CD4-positive, alpha-beta memory T cell (primary cell): ENCODE measurements around the gene POLR1G. TPM values are rescaled to one million over a fixed set of nuclear protein-coding genes. Genes with fewer than 3 reads are reported as not detected.

ENCODE experiments used
- CTCF ChIA-PET: fragments of 350-600 bp; sonication (Branson Sonifier 250); formaldehyde crosslinking; loops from one replicate; lab custom pipeline; 2021; ENCODE audit warnings: inconsistent platforms; ENCODE audit not compliant: partially characterized antibody; lab: Charles Lee
- POLR2A ChIA-PET: fragments of 350-600 bp; sonication (Branson Sonifier 250); formaldehyde crosslinking; loops from one replicate; lab custom pipeline; 2021; ENCODE audit not compliant: partially characterized antibody; lab: Charles Lee
- DNase-seq, 5 donors: peaks; one replicate each; pipeline versions ENCODE4 v3.0.0 to v3.0.0-alpha.2; 2020 to 2022; ENCODE audit warnings: mixed read lengths in 1 of 5
- H3K27ac ChIP-seq: one replicate; pipeline ENCODE4 v1.7.0; 2013; ENCODE audit warnings: low read depth, low read length
- H3K27me3 ChIP-seq: 2 replicates; pipeline ENCODE4 v1.7.0; 2013; ENCODE audit warnings: mild to moderate bottlenecking, low read length, moderate library complexity; ENCODE audit not compliant: insufficient read depth
- H3K36me3 ChIP-seq: 2 replicates; pipeline ENCODE4 v1.7.0; 2013; ENCODE audit warnings: mild to moderate bottlenecking, low read length, moderate library complexity; ENCODE audit not compliant: insufficient read depth
- H3K4me1 ChIP-seq: 2 replicates; pipeline ENCODE4 v1.7.0; 2013; ENCODE audit warnings: mild to moderate bottlenecking, low read length, moderate library complexity; ENCODE audit not compliant: insufficient read depth
- H3K4me3 ChIP-seq, 2 donors: one replicate each; pipeline ENCODE4 v1.7.0; 2013; ENCODE audit warnings: low read length in 2 of 2, mild to moderate bottlenecking in 1 of 2
- H3K9me3 ChIP-seq, 2 donors: one replicate each; pipeline ENCODE4 v1.7.0; 2013; ENCODE audit warnings: low read length in 2 of 2, control low read depth in 1 of 2; ENCODE audit not compliant: control insufficient read depth in 1 of 2
- H3K27ac Mint-ChIP-seq, 7 donors: one replicate each; pipeline ENCODE4 v1.8.0; 2020 to 2021; ENCODE audit warnings: mixed read lengths in 7 of 7, mild to moderate bottlenecking in 6 of 7, inconsistent platforms in 3 of 7, moderate library complexity in 3 of 7
- H3K27me3 Mint-ChIP-seq, 2 donors: one replicate each; pipeline ENCODE4 v1.8.0; 2020 to 2021; ENCODE audit warnings: mixed read lengths in 2 of 2
- H3K36me3 Mint-ChIP-seq, 2 donors: one replicate each; pipeline ENCODE4 v1.8.0; 2020 to 2021; ENCODE audit warnings: mixed read lengths in 2 of 2, inconsistent platforms in 1 of 2, mild to moderate bottlenecking in 1 of 2
- H3K4me1 Mint-ChIP-seq, 4 donors: one replicate each; pipeline ENCODE4 v1.8.0; 2020 to 2021; ENCODE audit warnings: mixed read lengths in 4 of 4, mild to moderate bottlenecking in 1 of 4
- H3K4me3 Mint-ChIP-seq, 8 donors: one replicate each; pipeline ENCODE4 v1.8.0; 2020 to 2021; ENCODE audit warnings: mixed read lengths in 8 of 8, mild to moderate bottlenecking in 7 of 8, moderate library complexity in 6 of 8, inconsistent platforms in 3 of 8
- H3K9me3 Mint-ChIP-seq, 8 donors: one replicate each; pipeline ENCODE4 v1.8.0; 2020 to 2021; ENCODE audit warnings: mixed read lengths in 8 of 8, mild to moderate bottlenecking in 5 of 8, inconsistent platforms in 3 of 8, moderate library complexity in 1 of 8
- intact Hi-C: fragments of 100-400 bp; cut with micrococcal nuclease; formaldehyde crosslinking; loops from one replicate; pipeline ENCODE4 v1.15.1; 2023
- polyA plus RNA-seq, 2 donors: library from polyadenylated mRNA; unstranded; fragments of 300-500 nt; fragmentation: Illumina TruSeq; gene quantifications; one replicate each; pipeline ENCODE4 v1.2.3, GENCODE V29; 2021
- total RNA-seq, 2 experiments: library from RNA; stranded (reverse); gene quantifications; one replicate each; pipeline ENCODE4 v1.2.3, GENCODE V29; 2021

POLR1G gene
- total and polyA plus RNA-seq, 4 experiments from 2014 or later = 1.2 to 8.4 (median 2.5) TPM

DNA sequence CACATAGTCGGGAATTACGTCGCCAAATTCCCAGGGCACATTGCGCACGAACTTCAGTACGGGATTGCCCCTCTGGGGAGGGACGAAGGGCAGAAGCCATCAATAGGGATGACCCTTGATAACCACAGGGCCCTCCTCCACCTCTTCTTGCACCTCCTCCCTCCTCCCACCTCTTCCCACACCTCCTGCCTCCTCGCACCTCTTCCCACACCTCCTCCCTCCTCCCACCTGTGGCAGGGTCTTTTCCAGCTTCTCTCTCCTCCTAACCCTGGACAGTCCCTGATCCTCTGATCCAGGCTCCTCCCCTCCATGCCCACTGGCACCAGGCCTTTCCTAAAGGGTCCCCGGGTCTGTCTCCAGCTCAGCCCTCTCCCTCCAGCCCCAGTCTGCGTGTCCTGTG, 13.9 kb downstream of the POLR1G start:
- Mint-ChIP-seq H3K4me3 (no peak overlapping the region), H3K9me3 (no peaks in the 10 kb centered on the region), H3K4me1 (peaks cover 25 to 40% (median 33%) of the 10 kb centered on the region in 4 donors), H3K27ac (peak overlapping the region in 2 of 7 donors; percentile 27 to 60), H3K27me3 (no peaks in the 10 kb centered on the region), H3K36me3 (peaks cover 4 to 33% of the 10 kb centered on the region in 2 donors)
- Histone ChIP-seq H3K4me1 (peaks cover 26% of the 10 kb centered on the region), H3K27ac (no peak overlapping the region), H3K4me3 (no peak overlapping the region), H3K36me3 (peaks cover 3% of the 10 kb centered on the region), H3K27me3 (no peaks in the 10 kb centered on the region), H3K9me3 (no peaks in the 10 kb centered on the region)
- intact Hi-C loops = loop anchor here (5.0 to 10.0 kb wide), 2 partner anchors 162 to 274 kb away; partner anchors contain the start of genes OPA3, QPCTL and SNRPD2
- ChIA-PET CTCF (interaction anchor here (1.2 kb wide), 1 partner anchor 58 kb away, joined by 4 read pairs; no protein-coding TSS in a partner anchor), POLR2A (interaction anchor here (0.7 to 1.1 kb wide), 2 partner anchors 19 to 76 kb away, joined by 3 to 4 read pairs; no protein-coding TSS in a partner anchor)
- no peak for DNase-seq

DNA sequence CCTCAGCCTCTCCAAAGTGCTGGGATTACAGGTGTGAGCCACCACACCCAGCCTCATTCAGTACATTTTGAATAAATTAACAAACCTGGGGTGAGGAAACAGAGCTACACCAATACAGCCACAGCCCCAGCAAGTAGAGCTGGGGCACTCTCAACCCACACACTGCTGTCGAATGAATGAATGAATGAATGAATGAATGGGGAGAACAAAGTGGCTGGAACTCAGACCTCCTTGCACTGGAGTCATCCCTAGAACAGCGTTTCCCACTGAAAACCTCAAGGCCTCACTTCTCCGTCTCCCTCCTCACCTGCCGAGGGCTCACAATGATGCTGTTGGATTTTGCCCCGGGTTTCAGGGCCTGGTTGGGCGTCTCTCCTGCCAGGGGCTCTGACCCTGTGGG, 14.4 kb downstream of the POLR1G start:
- ChIA-PET CTCF (interaction anchor here (1.2 kb wide), 1 partner anchor 58 kb away, joined by 4 read pairs; no protein-coding TSS in a partner anchor), POLR2A (interaction anchor here (1.1 kb wide), 1 partner anchor 19 kb away, joined by 4 read pairs; no protein-coding TSS in a partner anchor)
- Histone ChIP-seq H3K4me1 (peaks cover 26% of the 10 kb centered on the region), H3K27me3 (no peaks in the 10 kb centered on the region), H3K4me3 (no peak overlapping the region), H3K27ac (no peak overlapping the region), H3K9me3 (no peaks in the 10 kb centered on the region), H3K36me3 (peaks cover 3% of the 10 kb centered on the region)
- intact Hi-C loops = loop anchor here (5.0 to 10.0 kb wide), 2 partner anchors 161 to 274 kb away; partner anchors contain the start of genes OPA3, QPCTL and SNRPD2
- peaks cover 25 to 43% (median 33%) of the 10 kb centered on the region in 4 donors for H3K4me1 Mint-ChIP-seq
- H3K36me3 Mint-ChIP-seq = peaks cover 4 to 31% of the 10 kb centered on the region in 2 donors
- no peaks in the 10 kb centered on the region for H3K27me3 Mint-ChIP-seq
- peak overlapping the region in 2 of 8 donors; percentile 10 to 17 for H3K4me3 Mint-ChIP-seq
- H3K27ac Mint-ChIP-seq = peak overlapping the region in 1 of 7 donors; percentile 60
- no peaks in the 10 kb centered on the region for H3K9me3 Mint-ChIP-seq
- no peak for DNase-seq

- Histone ChIP-seq H3K9me3 (no peaks in the 10 kb centered on the region), H3K36me3 (peaks cover 2% of the 10 kb centered on the region), H3K4me3 (no peak overlapping the region), H3K27ac (no peak overlapping the region), H3K4me1 (peaks cover 26% of the 10 kb centered on the region), H3K27me3 (no peaks in the 10 kb centered on the region)
- ChIA-PET POLR2A (no interaction called here), CTCF (interaction anchor here (1.0 kb wide), 1 partner anchor 64 kb away, joined by 4 read pairs; no protein-coding TSS in a partner anchor)
- intact Hi-C loops = loop anchor here (5.0 to 10.0 kb wide), 2 partner anchors 160 to 273 kb away; partner anchors contain the start of genes OPA3, QPCTL and SNRPD2
- peak overlapping the region in 5 of 7 donors; percentile 25 to 85 (median 55) for H3K27ac Mint-ChIP-seq
- peaks cover 25 to 45% (median 33%) of the 10 kb centered on the region in 4 donors for H3K4me1 Mint-ChIP-seq
- no peaks in the 10 kb centered on the region for H3K9me3 Mint-ChIP-seq
- peaks cover 4 to 31% of the 10 kb centered on the region in 2 donors for H3K36me3 Mint-ChIP-seq
- no peak for DNase-seq
- H3K4me3 Mint-ChIP-seq = peak overlapping the region in 6 of 8 donors; percentile 29 to 55 (median 43)
- H3K27me3 Mint-ChIP-seq = no peaks in the 10 kb centered on the region
Observed at GRCh38 chr19:45421947-45422498, 15.6 kb downstream of the POLR1G start.

DNA sequence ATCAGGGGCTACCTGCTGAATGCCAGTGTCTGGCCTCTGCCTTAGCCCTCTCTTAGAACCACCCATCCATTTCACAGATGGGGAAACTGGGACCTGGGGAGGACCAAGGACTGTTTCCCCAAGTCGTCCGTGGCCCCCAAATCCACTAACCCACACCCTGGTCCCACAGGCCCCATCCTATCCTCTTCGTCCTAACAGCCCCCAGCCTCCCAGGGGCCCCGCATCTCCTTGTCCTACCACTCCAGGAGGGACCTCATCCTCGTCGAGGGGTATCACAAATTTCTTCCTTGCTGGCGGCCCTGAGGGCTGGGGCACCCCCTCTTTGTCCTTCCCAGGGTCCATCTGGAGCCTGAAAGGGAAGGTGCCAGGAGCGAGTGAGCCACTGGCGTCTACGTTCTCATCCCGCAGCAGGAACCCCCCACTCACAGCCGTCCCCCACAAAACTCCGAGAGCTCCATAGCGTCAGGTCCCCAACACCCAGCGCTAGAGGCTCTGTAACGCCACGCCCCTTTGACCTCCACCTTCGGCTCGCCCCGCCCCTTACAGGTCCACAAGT, 16.7 kb downstream of the POLR1G start:
- H3K36me3 Mint-ChIP-seq = peaks cover 4 to 23% of the 10 kb centered on the region in 2 donors

DNA sequence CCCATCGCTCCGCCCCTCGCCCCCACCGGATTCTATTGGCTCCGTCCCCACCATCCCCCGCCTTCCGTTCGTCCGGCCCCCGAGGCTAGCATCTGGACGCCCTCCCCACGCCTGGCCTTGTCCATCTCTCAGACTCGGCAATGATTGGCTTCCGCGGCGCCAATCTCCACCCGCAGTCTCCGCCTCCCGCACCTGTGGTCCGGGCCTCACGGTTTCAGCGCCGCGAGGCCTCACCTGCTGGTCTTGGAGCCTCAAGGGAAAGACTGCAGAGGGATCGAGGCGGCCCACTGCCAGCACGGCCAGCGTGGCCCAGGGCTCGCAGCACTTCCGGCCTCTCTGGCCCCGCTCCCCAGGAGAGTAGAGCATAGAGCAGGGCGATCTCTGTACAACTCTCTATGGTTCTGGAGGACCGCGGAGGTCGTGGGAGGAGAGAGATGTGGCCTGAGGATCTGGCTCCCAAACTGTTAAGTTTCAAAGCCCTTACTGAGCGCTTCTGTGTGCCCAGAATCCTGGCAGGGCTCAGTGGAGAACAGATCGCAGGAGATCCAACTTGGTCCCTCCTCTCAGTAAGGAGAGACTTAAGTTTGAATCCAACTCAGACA, 17.2 kb downstream of the POLR1G start, which contains the start of gene ERCC1:
ERCC1 (minus strand) TSS at position 329 of the 602 bp plus-strand sequence. CDS start 543 bp downstream, outside the sequence.
- H3K4me1 ChIP-seq = peaks cover 36% of the 10 kb centered on the region
- Mint-ChIP-seq H3K4me1 (peaks cover 28 to 58% (median 41%) of the 10 kb centered on the region in 4 donors), H3K27ac (peak within 1 kb of the TSS; percentile 89 to 97 (median 94))

More for the DNA sequence above, 16.7 kb downstream of the POLR1G start:
- intact Hi-C loops = loop anchor here (1.0 to 10.0 kb wide), 4 partner anchors 18 to 272 kb away; partner anchors contain the start of genes OPA3, PPP1R13L, QPCTL and SNRPD2
- Mint-ChIP-seq H3K9me3 (no peaks in the 10 kb centered on the region), H3K27ac (peak overlapping the region; percentile 89 to 97 (median 94)), H3K4me3 (peak overlapping the region; percentile 91 to 97 (median 94)), H3K27me3 (peaks cover 0 to 2% of the 10 kb centered on the region in 2 donors), H3K4me1 (peaks cover 28 to 54% (median 39%) of the 10 kb centered on the region in 4 donors)
- Histone ChIP-seq H3K27me3 (no peaks in the 10 kb centered on the region), H3K4me1 (peaks cover 30% of the 10 kb centered on the region), H3K9me3 (no peaks in the 10 kb centered on the region), H3K4me3 (peak overlapping the region; percentile 54 to 74), H3K36me3 (no peaks in the 10 kb centered on the region), H3K27ac (peak overlapping the region; percentile 68)
- POLR2A ChIA-PET = interaction anchor here (0.7 to 2.2 kb wide), 3 partner anchors 16 to 46 kb away, joined by 3 to 7 read pairs (median 3); no protein-coding TSS in a partner anchor
- peak in 1 of 5 donors; percentile 72 for DNase-seq
- CTCF ChIA-PET = interaction anchor here (6.0 kb wide), 1 partner anchor 56 kb away, joined by 66 read pairs; no protein-coding TSS in a partner anchor

More for the DNA sequence above, 17.2 kb downstream of the POLR1G start, which contains the start of gene ERCC1:
- Mint-ChIP-seq H3K9me3 (peaks cover 0 to 2% (median 0%) of the 10 kb centered on the region in 8 donors), H3K27me3 (peaks cover 0 to 2% of the 10 kb centered on the region in 2 donors), H3K4me3 (peak within 1 kb of the TSS; percentile 91 to 97 (median 94)), H3K36me3 (peaks cover 4 to 21% of the 10 kb centered on the region in 2 donors)
- Histone ChIP-seq H3K9me3 (no peaks in the 10 kb centered on the region), H3K27me3 (no peaks in the 10 kb centered on the region), H3K4me3 (peak within 1 kb of the TSS; percentile 54 to 74), H3K36me3 (no peaks in the 10 kb centered on the region), H3K27ac (peak within 1 kb of the TSS; percentile 68)
- intact Hi-C loops = loop anchor here (1.0 to 10.0 kb wide), 4 partner anchors 18 to 271 kb away; partner anchors contain the start of genes OPA3, PPP1R13L, QPCTL and SNRPD2
- ChIA-PET CTCF (interaction anchor here (0.6 to 6.0 kb wide), 3 partner anchors 55 to 218 kb away, joined by 3 to 66 read pairs (median 3); no protein-coding TSS in a partner anchor), POLR2A (interaction anchor here (0.7 to 2.2 kb wide), 5 partner anchors 15 to 73 kb away, joined by 3 to 7 read pairs (median 3); no protein-coding TSS in a partner anchor)
- DNase-seq = peak in 4 of 5 donors; percentile 67 to 87 (median 71)
